ENCODE results near the gene FRMD4A. TPM values are rescaled to one million over a fixed set of nuclear protein-coding genes. Genes with fewer than 3 reads are reported as not detected.

The FRMD4A gene
- total RNA-seq, 1 experiment from 2014 or later = 7.1 TPM

DNA sequence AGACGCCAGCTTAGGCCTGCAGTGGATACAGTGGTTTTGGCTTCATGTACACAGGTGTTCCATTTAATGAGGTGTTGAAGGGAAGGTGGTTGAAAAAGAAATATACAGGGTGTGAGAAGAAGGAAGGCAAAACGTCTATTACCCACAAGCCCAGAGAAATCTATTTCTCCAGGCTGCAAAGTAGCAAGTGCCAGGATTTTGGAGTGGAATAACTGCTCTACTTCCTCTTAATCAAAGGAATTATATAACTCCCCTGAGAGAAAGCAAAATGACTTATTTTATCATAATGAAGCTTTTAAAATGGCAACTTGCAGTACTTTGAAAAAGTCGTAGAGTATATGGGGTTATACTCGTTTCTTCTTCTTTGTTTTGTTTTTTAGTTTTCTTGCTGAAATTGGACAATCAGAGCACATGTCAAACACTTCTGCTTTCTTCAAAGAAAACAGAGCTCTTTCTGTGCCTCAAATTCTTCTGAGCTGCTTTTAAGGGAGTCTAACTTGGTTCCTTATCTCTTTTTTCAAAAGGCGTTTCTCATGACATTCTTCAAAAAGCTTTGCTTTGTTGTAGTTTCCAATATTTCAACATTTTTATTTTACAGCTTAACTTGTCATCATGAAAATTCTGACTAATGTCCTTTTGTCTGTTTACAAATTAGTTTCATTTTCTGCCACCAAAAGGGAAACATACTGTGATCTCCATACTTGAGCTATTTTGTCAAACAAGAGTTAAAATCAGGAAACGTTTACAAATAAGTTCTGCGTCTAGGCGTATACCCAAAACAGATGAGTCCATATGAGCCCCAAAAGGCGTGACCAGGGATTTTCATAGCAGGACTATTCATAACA lies 289.7 kb downstream of the FRMD4A start:
- Histone ChIP-seq H3F3A (ENCODE audit: low read length, unreplicated experiment) (no peaks in the 10 kb centered on the region), H4K20me1 (ENCODE audit: low read length) (no peaks in the 10 kb centered on the region), H3K9ac (ENCODE audit: low read length) (no peak overlapping the region), H3K4me1 (ENCODE audit: insufficient read depth, low read length) (no peaks in the 10 kb centered on the region), H2AFZ (ENCODE audit: low read length) (no peak overlapping the region), H3K4me2 (ENCODE audit: low read length) (no peak overlapping the region), H3K27me3 (ENCODE audit: low read length) (no peaks in the 10 kb centered on the region), H3K9me2 (replicated peaks; ENCODE audit: low read length) (no peaks in the 10 kb centered on the region), H3K9me3 (ENCODE audit: low read length) (no peaks in the 10 kb centered on the region), H3K36me3 (ENCODE audit: low read depth, low read length) (no peaks in the 10 kb centered on the region), H3K27ac (ENCODE audit: low read length) (no peak overlapping the region), H3K4me3 (ENCODE audit: low read length) (no peak overlapping the region), H3K79me2 (ENCODE audit: low read length) (no peaks in the 10 kb centered on the region)
- TF ChIP-seq EZH2 (IDR thresholded peaks at IDR 0.05; ENCODE audit: low read length, unreplicated experiment) = no peak
- TF ChIP-seq, protein P1, sequence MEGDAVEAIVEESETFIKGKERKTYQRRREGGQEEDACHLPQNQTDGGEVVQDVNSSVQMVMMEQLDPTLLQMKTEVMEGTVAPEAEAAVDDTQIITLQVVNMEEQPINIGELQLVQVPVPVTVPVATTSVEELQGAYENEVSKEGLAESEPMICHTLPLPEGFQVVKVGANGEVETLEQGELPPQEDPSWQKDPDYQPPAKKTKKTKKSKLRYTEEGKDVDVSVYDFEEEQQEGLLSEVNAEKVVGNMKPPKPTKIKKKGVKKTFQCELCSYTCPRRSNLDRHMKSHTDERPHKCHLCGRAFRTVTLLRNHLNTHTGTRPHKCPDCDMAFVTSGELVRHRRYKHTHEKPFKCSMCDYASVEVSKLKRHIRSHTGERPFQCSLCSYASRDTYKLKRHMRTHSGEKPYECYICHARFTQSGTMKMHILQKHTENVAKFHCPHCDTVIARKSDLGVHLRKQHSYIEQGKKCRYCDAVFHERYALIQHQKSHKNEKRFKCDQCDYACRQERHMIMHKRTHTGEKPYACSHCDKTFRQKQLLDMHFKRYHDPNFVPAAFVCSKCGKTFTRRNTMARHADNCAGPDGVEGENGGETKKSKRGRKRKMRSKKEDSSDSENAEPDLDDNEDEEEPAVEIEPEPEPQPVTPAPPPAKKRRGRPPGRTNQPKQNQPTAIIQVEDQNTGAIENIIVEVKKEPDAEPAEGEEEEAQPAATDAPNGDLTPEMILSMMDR (conservative IDR thresholded peaks at IDR 0.05; ENCODE audit: low read depth, low read length) = no peak
- TF ChIP-seq EZH2phosphoT487 (IDR thresholded peaks at IDR 0.05; ENCODE audit: borderline replicate concordance, low read length) = no peak
- POLR2A ChIA-PET (ENCODE audit: unreplicated experiment) = interaction anchor here (0.6 to 0.7 kb wide), 2 partner anchors 17 to 31 kb away, joined by 4 read pairs; no protein-coding TSS in a partner anchor
- CTCF ChIA-PET = interaction anchor here (0.6 to 0.7 kb wide), 2 partner anchors 40 to 53 kb away, joined by 4 to 5 read pairs; no protein-coding TSS in a partner anchor
- DNase-seq = no peak
- intact Hi-C loops (cut with micrococcal nuclease) = no loop called here
- BruUV-seq (replicated peaks) = no TSS peak
- no peak for ATAC-seq

DNA sequence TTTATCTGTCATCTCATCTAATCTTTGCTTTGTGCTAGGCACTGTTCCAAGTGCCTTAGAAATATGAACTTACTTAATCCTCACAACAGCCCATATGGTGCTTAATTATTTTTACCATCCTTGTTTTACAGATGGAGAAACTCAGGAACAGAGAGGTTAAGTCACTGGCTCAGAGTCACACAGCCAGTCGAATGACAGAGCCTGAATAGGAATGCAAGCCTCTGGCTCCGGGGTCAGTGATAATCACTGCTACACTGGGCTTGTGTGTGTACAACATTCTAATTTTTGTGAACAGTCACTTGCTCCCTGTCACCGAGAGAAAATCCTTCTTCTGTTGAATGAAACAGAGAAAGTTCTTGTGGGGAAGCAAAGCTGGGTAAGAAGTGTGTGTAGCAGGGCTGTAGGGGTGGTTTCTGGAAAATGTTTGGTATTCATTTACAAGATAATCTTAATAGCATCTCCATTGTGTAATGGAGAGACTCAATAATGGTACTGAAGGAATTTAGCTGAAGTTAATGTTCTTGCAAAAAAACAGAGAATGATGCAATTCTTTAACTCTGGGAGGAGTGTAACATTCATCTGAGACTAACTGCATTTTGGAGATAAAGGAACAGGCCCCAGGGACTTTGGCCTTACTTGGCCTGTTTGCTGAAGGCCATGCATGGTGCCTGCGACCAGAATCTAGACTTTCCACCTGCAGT lies 290.6 kb downstream of the FRMD4A start:
- TF ChIP-seq EZH2 (IDR thresholded peaks at IDR 0.05; ENCODE audit: low read length, unreplicated experiment) (no peak), EZH2phosphoT487 (IDR thresholded peaks at IDR 0.05; ENCODE audit: borderline replicate concordance, low read length) (no peak)
- TF ChIP-seq, protein P1 (conservative IDR thresholded peaks at IDR 0.05; ENCODE audit: low read depth, low read length) = no peak
- no TSS peak for BruUV-seq (replicated peaks)
- Histone ChIP-seq H3K4me2 (ENCODE audit: low read length) (no peak overlapping the region), H3K4me1 (ENCODE audit: insufficient read depth, low read length) (no peaks in the 10 kb centered on the region), H3F3A (ENCODE audit: low read length, unreplicated experiment) (no peaks in the 10 kb centered on the region), H3K9ac (ENCODE audit: low read length) (no peak overlapping the region), H3K9me3 (ENCODE audit: low read length) (no peaks in the 10 kb centered on the region), H3K4me3 (ENCODE audit: low read length) (no peak overlapping the region), H3K27ac (ENCODE audit: low read length) (no peak overlapping the region), H3K9me2 (replicated peaks; ENCODE audit: low read length) (no peaks in the 10 kb centered on the region), H3K79me2 (ENCODE audit: low read length) (no peaks in the 10 kb centered on the region), H2AFZ (ENCODE audit: low read length) (no peak overlapping the region), H3K27me3 (ENCODE audit: low read length) (no peaks in the 10 kb centered on the region), H3K36me3 (ENCODE audit: low read depth, low read length) (no peaks in the 10 kb centered on the region), H4K20me1 (ENCODE audit: low read length) (no peaks in the 10 kb centered on the region)
- intact Hi-C loops (cut with micrococcal nuclease) = no loop called here
- no peak for ATAC-seq
- POLR2A ChIA-PET (ENCODE audit: unreplicated experiment) = no interaction called here
- CTCF ChIA-PET = interaction anchor here (0.7 kb wide), 1 partner anchor 39 kb away, joined by 4 read pairs; no protein-coding TSS in a partner anchor
- no peak for DNase-seq
